ENCODE data around the gene ZMYM3. TPM values are rescaled to one million over a fixed set of nuclear protein-coding genes. Genes with fewer than 3 reads are reported as not detected.

ZMYM3 gene
- total and polyA plus RNA-seq, 12 donors, result 23.0 to 77.3 (median 37.9) TPM

DNA sequence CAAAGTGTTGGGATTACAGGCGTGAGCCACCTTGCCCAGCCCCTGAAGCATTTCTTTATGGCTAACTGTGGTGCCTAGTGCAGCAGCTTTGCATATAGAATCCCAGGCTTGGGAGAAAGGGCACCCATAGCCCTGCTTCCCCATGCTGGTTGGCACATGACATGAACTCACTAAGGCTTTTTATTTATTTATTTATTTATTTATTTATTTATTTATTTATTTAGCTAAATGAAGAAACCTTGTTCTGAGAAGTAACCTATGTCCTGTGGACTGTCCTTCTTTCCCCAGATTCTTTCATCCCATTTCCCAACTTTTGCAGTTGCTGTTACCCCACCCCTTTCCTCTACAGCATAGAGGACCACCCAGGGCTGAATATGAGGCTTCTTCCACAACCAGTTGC lies 32.8 kb downstream of the ZMYM3 start:
- Histone ChIP-seq H3K27me3 (peaks cover 3% of the 10 kb centered on the region), H3K4me3 (no peak overlapping the region), H3K27ac (no peak overlapping the region), H3K36me3 (replicated peaks in 1 of 2) (no peaks in the 10 kb centered on the region), H3K4me1 (replicated peaks in 1 of 2) (no peaks in the 10 kb centered on the region), H3K9me3 (replicated peaks in 1 of 3) (no peaks in the 10 kb centered on the region)
- no peak for TF ChIP-seq CTCF (IDR thresholded peaks at IDR 0.05)
- 63 to 100% (median 89%) methylated on average over 1 of the region's 1 CpG; no CpG with 5 or more reads in 1 of the 4 donors for WGBS, 4 donors
- DNase-seq, result no peak
- intact Hi-C loops (cut with DNase I), result no loop called here

- Histone ChIP-seq H3K4me3 (no peak overlapping the region), H3K36me3 (replicated peaks in 1 of 2) (no peaks in the 10 kb centered on the region), H3K4me1 (replicated peaks in 1 of 2) (no peaks in the 10 kb centered on the region), H3K27me3 (peaks cover 3% of the 10 kb centered on the region), H3K9me3 (replicated peaks in 1 of 3) (no peaks in the 10 kb centered on the region), H3K27ac (no peak overlapping the region)
- intact Hi-C loops (cut with DNase I), result no loop called here
- no peak for DNase-seq
- TF ChIP-seq CTCF (IDR thresholded peaks at IDR 0.05) (no peak), POLR2A (IDR thresholded peaks at IDR 0.05) (no peak)
- 67 to 90% (median 85%) methylated on average over 1 to 6 of the region's 6 CpGs for WGBS, 4 donors
Measured at GRCh38 chrX:71217298-71217697, 36.6 kb downstream of the ZMYM3 start.

DNA sequence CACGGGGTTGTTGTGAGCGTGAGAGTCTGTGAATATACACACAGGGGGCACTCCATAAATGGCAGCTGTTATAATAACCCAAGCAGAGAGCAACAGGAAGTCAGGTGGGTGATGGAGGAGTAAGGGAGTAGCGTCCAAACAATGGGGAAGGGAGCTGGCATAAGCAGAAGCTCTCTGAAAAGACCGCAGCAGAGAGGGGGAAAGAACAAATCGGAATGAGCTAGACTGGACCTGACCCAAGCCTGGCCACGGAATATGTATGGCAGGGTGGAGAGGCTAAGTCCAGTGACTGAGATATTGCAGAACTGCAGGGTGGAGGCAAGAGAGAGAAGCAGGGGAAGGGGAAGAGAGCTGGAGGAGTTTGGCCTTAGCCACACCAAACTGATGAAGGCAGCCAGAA lies 37.5 kb downstream of the ZMYM3 start:
- TF ChIP-seq POLR2A (IDR thresholded peaks at IDR 0.05) (no peak), CTCF (IDR thresholded peaks at IDR 0.05) (no peak)
- no peak overlapping the region for H3K27ac ChIP-seq
- H3K27me3 ChIP-seq, result peaks cover 3% of the 10 kb centered on the region
- intact Hi-C loops (cut with DNase I), result no loop called here
- no peaks in the 10 kb centered on the region for H3K9me3 ChIP-seq (replicated peaks in 1 of 3)
- DNase-seq, result no peak
- H3K4me1 ChIP-seq (replicated peaks in 1 of 2), result no peaks in the 10 kb centered on the region
- no peaks in the 10 kb centered on the region for H3K36me3 ChIP-seq (replicated peaks in 1 of 2)
- 45 to 64% (median 59%) methylated on average over 6 of the region's 6 CpGs for WGBS, 4 donors
- no peak overlapping the region for H3K4me3 ChIP-seq

- TF ChIP-seq POLR2A (IDR thresholded peaks at IDR 0.05), result no peak
- no peak for TF ChIP-seq CTCF (IDR thresholded peaks at IDR 0.05)
- DNase-seq, result no peak
- Histone ChIP-seq H3K4me3 (no peak overlapping the region), H3K27ac (no peak overlapping the region), H3K27me3 (peaks cover 3% of the 10 kb centered on the region), H3K4me1 (replicated peaks in 1 of 2) (no peaks in the 10 kb centered on the region), H3K36me3 (replicated peaks in 1 of 2) (no peaks in the 10 kb centered on the region), H3K9me3 (replicated peaks in 1 of 3) (no peaks in the 10 kb centered on the region)
- WGBS, 4 donors, result 69 to 78% (median 72%) methylated on average over 5 to 10 of the region's 10 CpGs
- intact Hi-C loops (cut with DNase I), result no loop called here
Measured at GRCh38 chrX:71215338-71215912, 38.5 kb downstream of the ZMYM3 start.

All from adrenal gland (tissue), 12 donors.